Smooth muscle cell (in vitro differentiated cells): ENCODE measurements around the gene SLC34A2. TPM values are rescaled to one million over a fixed set of nuclear protein-coding genes. Genes with fewer than 3 reads are reported as not detected.

Experiments
- DNase-seq: peaks from one replicate; lab custom pipeline; 2025; ENCODE audit not compliant: unreplicated experiment; lab: John Stamatoyannopoulos, UW
- H2AFZ ChIP-seq: fragments of 200-600 bp; sonication (generic); 2 replicates; pipeline ENCODE4 v1.6.0; 2016; ENCODE audit warnings: antibody characterized with exemption, low read depth, mild to moderate bottlenecking
- H3F3A ChIP-seq: fragments of 200-600 bp; sonication (generic); 2 replicates; pipeline ENCODE4 v1.6.0; 2017; ENCODE audit warnings: antibody characterized with exemption, low read depth
- H3K27ac ChIP-seq: fragments of 200-600 bp; sonication (generic); 2 replicates; pipeline ENCODE4 v1.5.1; 2016; ENCODE audit warnings: low read depth, mild to moderate bottlenecking
- H3K27me3 ChIP-seq: fragments of 200-600 bp; sonication (generic); 2 replicates; pipeline ENCODE4 v1.6.1; 2016; ENCODE audit warnings: low read depth, mild to moderate bottlenecking
- H3K36me3 ChIP-seq: fragments of 200-600 bp; sonication (generic); 2 replicates; pipeline ENCODE4 v1.5.1; 2016; ENCODE audit warnings: low read depth
- H3K4me1 ChIP-seq: fragments of 200-600 bp; sonication (generic); 2 replicates; pipeline ENCODE4 v1.5.1; 2016; ENCODE audit warnings: low read depth
- H3K4me2 ChIP-seq: fragments of 200-600 bp; sonication (generic); 2 replicates; pipeline ENCODE4 v1.6.0; 2016; ENCODE audit warnings: mild to moderate bottlenecking
- H3K4me3 ChIP-seq: fragments of 200-600 bp; sonication (generic); 2 replicates; pipeline ENCODE4 v1.5.1; 2016; ENCODE audit warnings: mild to moderate bottlenecking
- H3K79me2 ChIP-seq: fragments of 200-600 bp; sonication (generic); 2 replicates; pipeline ENCODE4 v1.6.0; 2016; ENCODE audit warnings: low read depth, mild to moderate bottlenecking
- H3K9ac ChIP-seq: fragments of 200-600 bp; sonication (generic); 2 replicates; pipeline ENCODE4 v1.6.0; 2016; ENCODE audit warnings: low read depth
- H3K9me3 ChIP-seq: fragments of 200-600 bp; sonication (generic); replicated peaks from 2 replicates; pipeline ENCODE4 v1.5.1; 2016; ENCODE audit warnings: low read depth
- H4K20me1 ChIP-seq: fragments of 200-600 bp; sonication (generic); 2 replicates; pipeline ENCODE4 v1.6.0; 2016; ENCODE audit warnings: low read depth
- WGBS: methylation state at CpG from one replicate; pipeline ENCODE4 v1.1.7; 2016; ENCODE audit warnings: low lambda C conversion rate; 5-methylcytosine and 5-hydroxymethylcytosine counted together
- polyA plus RNA-seq: library from polyadenylated mRNA; unstranded; fragments of >200 nt; fragmentation: Nextera tagmentation; extraction: Ambion mirVana; gene quantifications from 2 replicates; pipeline ENCODE4 v1.2.1, GENCODE V29; 2016
- total RNA-seq: library from RNA; depleted of rRNA; stranded (reverse); fragments of >200 nt; gene quantifications from 2 replicates; pipeline ENCODE4 v1.2.3, GENCODE V29; 2014
- TF ChIP-seq, protein P1 (sequence below): fragments of 200-600 bp; sonication (generic); IDR thresholded peaks from 2 replicates; pipeline ENCODE4 v1.5.1; 2017; ENCODE audit warnings: borderline replicate concordance, mild to moderate bottlenecking, antibody characterized with exemption; ENCODE audit not compliant: insufficient read depth, poor library complexity, severe bottlenecking

SLC34A2 gene
- total and polyA plus RNA-seq, 2 experiments from 2014 or later: 0.49 TPM; not detected in 1

DNA sequence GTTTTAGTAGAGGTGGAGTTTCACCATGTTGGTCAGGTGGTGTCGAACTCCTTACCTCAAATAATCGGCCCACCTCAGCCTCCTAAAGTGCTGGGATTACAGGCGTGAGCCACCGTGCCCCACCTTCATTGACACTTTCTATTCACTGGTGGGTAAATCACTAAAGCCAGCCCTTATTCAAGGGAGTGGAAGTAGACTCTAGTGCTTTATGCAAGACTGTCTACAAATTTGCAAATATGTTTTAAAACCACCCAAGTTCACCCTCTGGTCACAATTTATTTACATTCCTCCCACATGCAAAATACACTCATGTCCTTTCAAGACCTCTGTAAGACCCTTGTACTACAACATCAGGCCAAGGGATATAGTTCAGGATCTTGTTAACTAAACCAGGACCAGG, 45.0 kb downstream of the SLC34A2 start:
- no peaks in the 10 kb centered on the region for H4K20me1 ChIP-seq
- no peaks in the 10 kb centered on the region for H3K36me3 ChIP-seq
- TF ChIP-seq, protein P1, sequence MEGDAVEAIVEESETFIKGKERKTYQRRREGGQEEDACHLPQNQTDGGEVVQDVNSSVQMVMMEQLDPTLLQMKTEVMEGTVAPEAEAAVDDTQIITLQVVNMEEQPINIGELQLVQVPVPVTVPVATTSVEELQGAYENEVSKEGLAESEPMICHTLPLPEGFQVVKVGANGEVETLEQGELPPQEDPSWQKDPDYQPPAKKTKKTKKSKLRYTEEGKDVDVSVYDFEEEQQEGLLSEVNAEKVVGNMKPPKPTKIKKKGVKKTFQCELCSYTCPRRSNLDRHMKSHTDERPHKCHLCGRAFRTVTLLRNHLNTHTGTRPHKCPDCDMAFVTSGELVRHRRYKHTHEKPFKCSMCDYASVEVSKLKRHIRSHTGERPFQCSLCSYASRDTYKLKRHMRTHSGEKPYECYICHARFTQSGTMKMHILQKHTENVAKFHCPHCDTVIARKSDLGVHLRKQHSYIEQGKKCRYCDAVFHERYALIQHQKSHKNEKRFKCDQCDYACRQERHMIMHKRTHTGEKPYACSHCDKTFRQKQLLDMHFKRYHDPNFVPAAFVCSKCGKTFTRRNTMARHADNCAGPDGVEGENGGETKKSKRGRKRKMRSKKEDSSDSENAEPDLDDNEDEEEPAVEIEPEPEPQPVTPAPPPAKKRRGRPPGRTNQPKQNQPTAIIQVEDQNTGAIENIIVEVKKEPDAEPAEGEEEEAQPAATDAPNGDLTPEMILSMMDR: no peak
- peaks cover 10% of the 10 kb centered on the region for H3K27me3 ChIP-seq
- H3K9me3 ChIP-seq: no peaks in the 10 kb centered on the region
- no peaks in the 10 kb centered on the region for H3F3A ChIP-seq
- no peak overlapping the region for H3K4me2 ChIP-seq
- H3K27ac ChIP-seq: no peak overlapping the region
- peaks cover 8% of the 10 kb centered on the region for H3K4me1 ChIP-seq
- DNase-seq: no peak
- no peak overlapping the region for H3K9ac ChIP-seq
- WGBS: 92% methylated on average over 4 of the region's 4 CpGs
- H3K4me3 ChIP-seq: no peak overlapping the region
- no peaks in the 10 kb centered on the region for H3K79me2 ChIP-seq
- no peak overlapping the region for H2AFZ ChIP-seq

- H3K4me2 ChIP-seq: no peak overlapping the region
- no peaks in the 10 kb centered on the region for H3F3A ChIP-seq
- no peaks in the 10 kb centered on the region for H3K79me2 ChIP-seq
- H3K9ac ChIP-seq: no peak overlapping the region
- H4K20me1 ChIP-seq: no peaks in the 10 kb centered on the region
- H3K4me1 ChIP-seq: no peaks in the 10 kb centered on the region
- TF ChIP-seq, protein P1: no peak
- no peak overlapping the region for H3K4me3 ChIP-seq
- no peaks in the 10 kb centered on the region for H3K36me3 ChIP-seq
- no peak overlapping the region for H2AFZ ChIP-seq
- H3K27me3 ChIP-seq: peaks cover 7% of the 10 kb centered on the region
- H3K27ac ChIP-seq: no peak overlapping the region
- WGBS: 57% methylated on average over 5 of the region's 5 CpGs
- DNase-seq: no peak
- H3K9me3 ChIP-seq: no peaks in the 10 kb centered on the region
Observed at GRCh38 chr4:25702848-25703247, 47.2 kb downstream of the SLC34A2 start.

- no peak overlapping the region for H3K27ac ChIP-seq
- WGBS: 66% methylated on average over 3 of the region's 3 CpGs
- H3K4me3 ChIP-seq: no peak overlapping the region
- H4K20me1 ChIP-seq: no peaks in the 10 kb centered on the region
- H3K9ac ChIP-seq: no peak overlapping the region
- no peaks in the 10 kb centered on the region for H3K4me1 ChIP-seq
- DNase-seq: no peak
- TF ChIP-seq, protein P1: no peak
- no peaks in the 10 kb centered on the region for H3K79me2 ChIP-seq
- no peaks in the 10 kb centered on the region for H3F3A ChIP-seq
- H2AFZ ChIP-seq: no peak overlapping the region
- no peak overlapping the region for H3K4me2 ChIP-seq
- H3K36me3 ChIP-seq: no peaks in the 10 kb centered on the region
- H3K9me3 ChIP-seq: no peaks in the 10 kb centered on the region
- peaks cover 7% of the 10 kb centered on the region for H3K27me3 ChIP-seq
Observed at GRCh38 chr4:25703731-25704388, 48.2 kb downstream of the SLC34A2 start.

GRCh38 chr4:25704516-25704915, 48.9 kb downstream of the SLC34A2 start:
- no peaks in the 10 kb centered on the region for H4K20me1 ChIP-seq
- TF ChIP-seq, protein P1: no peak
- H3K4me3 ChIP-seq: no peak overlapping the region
- H3K27ac ChIP-seq: no peak overlapping the region
- H3F3A ChIP-seq: no peaks in the 10 kb centered on the region
- no peaks in the 10 kb centered on the region for H3K4me1 ChIP-seq
- H3K9ac ChIP-seq: no peak overlapping the region
- H2AFZ ChIP-seq: no peak overlapping the region
- no peaks in the 10 kb centered on the region for H3K36me3 ChIP-seq
- H3K9me3 ChIP-seq: no peaks in the 10 kb centered on the region
- WGBS: 66% methylated on average over 2 of the region's 2 CpGs
- no peak for DNase-seq
- no peaks in the 10 kb centered on the region for H3K79me2 ChIP-seq
- H3K4me2 ChIP-seq: no peak overlapping the region
- H3K27me3 ChIP-seq: peaks cover 7% of the 10 kb centered on the region
